ENCODE results near the gene PNPLA4. TPM values are rescaled to one million over a fixed set of nuclear protein-coding genes. Genes with fewer than 3 reads are reported as not detected.

PNPLA4 gene
- total and polyA plus RNA-seq, 2 of the 4 experiments (the other 2 are of a cell fraction) = 14.3 to 15.7 TPM

DNA sequence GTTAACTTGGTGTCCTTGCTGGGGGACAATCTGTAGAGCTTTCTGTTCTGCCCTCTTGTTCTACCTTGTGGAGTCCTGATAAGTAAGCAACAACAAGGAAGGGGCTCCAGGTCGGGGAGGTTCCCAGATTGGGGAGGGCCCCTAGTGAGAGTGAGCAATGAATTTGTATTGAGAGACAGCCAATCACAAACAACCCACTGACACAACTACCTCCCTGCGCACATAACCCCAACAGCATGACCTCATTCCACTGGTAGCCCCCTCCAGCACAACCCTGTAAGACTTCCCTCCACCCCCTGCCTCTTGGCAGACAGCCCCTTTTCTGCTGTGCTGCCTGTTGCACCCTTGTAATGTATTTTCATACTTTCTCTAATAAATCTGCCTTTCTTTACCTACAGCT, 19.7 kb upstream of the PNPLA4 start:
- Histone ChIP-seq H2BK5ac (ENCODE audit: low read depth, low read length, poor library complexity, severe bottlenecking) (no peak overlapping the region), H4K20me1 (ENCODE audit: insufficient read depth, low read length) (no peaks in the 10 kb centered on the region), H3K4me2 (ENCODE audit: low read depth, low read length) (no peak overlapping the region), H3K4me1 (ENCODE audit: control insufficient read depth, insufficient read depth, low read length) (no peaks in the 10 kb centered on the region), H2AK5ac (ENCODE audit: low read depth, low read length) (no peak overlapping the region), H2BK20ac (ENCODE audit: low read depth, low read length) (no peak overlapping the region), H3K9me1 (ENCODE audit: insufficient read depth, low read length) (no peaks in the 10 kb centered on the region), H4K91ac (ENCODE audit: insufficient read depth, low read depth, low read length) (no peak overlapping the region), H3K9me3 (ENCODE audit: control insufficient read depth, insufficient read depth, low read length) (no peaks in the 10 kb centered on the region; the same call in 1 of the 2 replicates), H3K9ac (ENCODE audit: low read depth, low read length) (no peak overlapping the region), H3K27me3 (ENCODE audit: control insufficient read depth, insufficient read depth, low read length) (no peaks in the 10 kb centered on the region), H3K27ac (ENCODE audit: insufficient read depth, low read length) (no peak overlapping the region), H2BK120ac (ENCODE audit: low read depth, low read length) (no peak overlapping the region), H2AFZ (replicated peaks; ENCODE audit: low read length, poor library complexity) (no peak overlapping the region), H4K8ac (ENCODE audit: low read depth in 2 of 2, low read length in 2 of 2) (no peak overlapping the region), H3K56ac (ENCODE audit: extremely low read depth, insufficient read depth, low read length) (no peak overlapping the region), H2AK9ac (replicated peaks; ENCODE audit: low read depth, low read length, poor library complexity) (no peak overlapping the region), H3K14ac (replicated peaks; ENCODE audit: low read depth, low read length) (no peak overlapping the region), H2BK15ac (ENCODE audit: low read depth, low read length) (no peak overlapping the region), H3K4me3 (ENCODE audit: insufficient read depth, low read depth, low read length) (no peak overlapping the region), H3K79me1 (ENCODE audit: low read depth in 1 of 2, low read length in 2 of 2) (no peaks in the 10 kb centered on the region), H4K5ac (ENCODE audit: low read depth, low read length) (no peak overlapping the region), H3K23ac (ENCODE audit: low read depth, low read length) (no peak overlapping the region), H3K18ac (ENCODE audit: low read depth, low read length) (no peak overlapping the region), H3K36me3 (ENCODE audit: control insufficient read depth, insufficient read depth, low read length) (no peaks in the 10 kb centered on the region), H3K4ac (ENCODE audit: low read depth, low read length) (no peak overlapping the region)
- ATAC-seq (ENCODE audit: low read depth) (no peak), DNase-seq (no peak)
- intact Hi-C loops (cut with micrococcal nuclease) = no loop called here
- dilution Hi-C loops (cut with HindIII; ENCODE audit: low sequenced_read_pairs, unreplicated experiment) = no loop called here
- WGBS, 2 experiments (ENCODE audit: extremely low coverage in 2 of 2, insufficient read length in 1 of 2) = no CpG with 5 or more reads among the region's 2 CpGs
- ChIA-PET CTCF (interaction anchor here (1.2 kb wide), 1 partner anchor 21 kb away, joined by 3 read pairs; no protein-coding TSS in a partner anchor), POLR2A (ENCODE audit: unreplicated experiment) (no interaction called here)
- in situ Hi-C loops (cut with MboI; ENCODE audit: low sequenced_read_pairs) = no loop called here
- TF ChIP-seq, protein P1, sequence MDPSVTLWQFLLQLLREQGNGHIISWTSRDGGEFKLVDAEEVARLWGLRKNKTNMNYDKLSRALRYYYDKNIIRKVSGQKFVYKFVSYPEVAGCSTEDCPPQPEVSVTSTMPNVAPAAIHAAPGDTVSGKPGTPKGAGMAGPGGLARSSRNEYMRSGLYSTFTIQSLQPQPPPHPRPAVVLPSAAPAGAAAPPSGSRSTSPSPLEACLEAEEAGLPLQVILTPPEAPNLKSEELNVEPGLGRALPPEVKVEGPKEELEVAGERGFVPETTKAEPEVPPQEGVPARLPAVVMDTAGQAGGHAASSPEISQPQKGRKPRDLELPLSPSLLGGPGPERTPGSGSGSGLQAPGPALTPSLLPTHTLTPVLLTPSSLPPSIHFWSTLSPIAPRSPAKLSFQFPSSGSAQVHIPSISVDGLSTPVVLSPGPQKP (IDR thresholded peaks at IDR 0.05; ENCODE audit: borderline replicate concordance, low read depth, low read length) = no peak
- no peak for TF ChIP-seq RCOR1 (IDR thresholded peaks at IDR 0.05; ENCODE audit: insufficient replicate concordance, low read length)
- no peak for TF ChIP-seq MXI1 (IDR thresholded peaks at IDR 0.05; ENCODE audit: borderline replicate concordance, low read depth, low read length)
- no peak for TF ChIP-seq BHLHE40 (IDR thresholded peaks at IDR 0.05; ENCODE audit: low read depth, low read length)
- TF ChIP-seq NFE2L2 (IDR thresholded peaks at IDR 0.05; ENCODE audit: low read depth, low read length) = no peak
- no peak for TF ChIP-seq CHD1 (IDR thresholded peaks at IDR 0.05; ENCODE audit: low read depth, low read length)
- no peak for TF ChIP-seq MAZ (IDR thresholded peaks at IDR 0.05; ENCODE audit: borderline replicate concordance, low read depth, low read length)
- TF ChIP-seq RAD21 (IDR thresholded peaks at IDR 0.05; ENCODE audit: low read length) = no peak
- TF ChIP-seq, protein P2, sequence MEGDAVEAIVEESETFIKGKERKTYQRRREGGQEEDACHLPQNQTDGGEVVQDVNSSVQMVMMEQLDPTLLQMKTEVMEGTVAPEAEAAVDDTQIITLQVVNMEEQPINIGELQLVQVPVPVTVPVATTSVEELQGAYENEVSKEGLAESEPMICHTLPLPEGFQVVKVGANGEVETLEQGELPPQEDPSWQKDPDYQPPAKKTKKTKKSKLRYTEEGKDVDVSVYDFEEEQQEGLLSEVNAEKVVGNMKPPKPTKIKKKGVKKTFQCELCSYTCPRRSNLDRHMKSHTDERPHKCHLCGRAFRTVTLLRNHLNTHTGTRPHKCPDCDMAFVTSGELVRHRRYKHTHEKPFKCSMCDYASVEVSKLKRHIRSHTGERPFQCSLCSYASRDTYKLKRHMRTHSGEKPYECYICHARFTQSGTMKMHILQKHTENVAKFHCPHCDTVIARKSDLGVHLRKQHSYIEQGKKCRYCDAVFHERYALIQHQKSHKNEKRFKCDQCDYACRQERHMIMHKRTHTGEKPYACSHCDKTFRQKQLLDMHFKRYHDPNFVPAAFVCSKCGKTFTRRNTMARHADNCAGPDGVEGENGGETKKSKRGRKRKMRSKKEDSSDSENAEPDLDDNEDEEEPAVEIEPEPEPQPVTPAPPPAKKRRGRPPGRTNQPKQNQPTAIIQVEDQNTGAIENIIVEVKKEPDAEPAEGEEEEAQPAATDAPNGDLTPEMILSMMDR (conservative IDR thresholded peaks at IDR 0.05; ENCODE audit: low read depth, low read length) = no peak
- TF ChIP-seq, protein P3, sequence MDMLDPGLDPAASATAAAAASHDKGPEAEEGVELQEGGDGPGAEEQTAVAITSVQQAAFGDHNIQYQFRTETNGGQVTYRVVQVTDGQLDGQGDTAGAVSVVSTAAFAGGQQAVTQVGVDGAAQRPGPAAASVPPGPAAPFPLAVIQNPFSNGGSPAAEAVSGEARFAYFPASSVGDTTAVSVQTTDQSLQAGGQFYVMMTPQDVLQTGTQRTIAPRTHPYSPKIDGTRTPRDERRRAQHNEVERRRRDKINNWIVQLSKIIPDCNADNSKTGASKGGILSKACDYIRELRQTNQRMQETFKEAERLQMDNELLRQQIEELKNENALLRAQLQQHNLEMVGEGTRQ (IDR thresholded peaks at IDR 0.05; ENCODE audit: low read depth, low read length) = no peak
- TF ChIP-seq FOS (IDR thresholded peaks at IDR 0.05; ENCODE audit: low read depth, low read length) = no peak
- no peak for TF ChIP-seq POLR2A (IDR thresholded peaks at IDR 0.05; ENCODE audit: low read depth, low read length)
- no peak for TF ChIP-seq SMC3 (IDR thresholded peaks at IDR 0.05; ENCODE audit: low read depth, low read length)
- TF ChIP-seq RFX5 (IDR thresholded peaks at IDR 0.05; ENCODE audit: low read depth, low read length) = no peak
- no peak for TF ChIP-seq CEBPB (IDR thresholded peaks at IDR 0.05; ENCODE audit: low read depth, low read length)
- no TSS peak for BruUV-seq (replicated peaks)
